Uterus (tissue), 2 donors: ENCODE data around the gene ATP2C2.
"Not testable (repeated sequence)": the region's sequence is repeated elsewhere in the genome, so short reads cannot be mapped to it uniquely, and the experiment has no call there.

ENCODE experiments used
- POLR2A ChIP-seq, 2 donors: fragments of 450-650 bp; IDR thresholded peaks; one replicate each; pipeline ENCODE4 v1.6.1; 2016; ENCODE audit warnings: antibody characterized with exemption in 2 of 2, mild to moderate bottlenecking in 1 of 2, moderate library complexity in 1 of 2
- TF ChIP-seq, protein P1 (sequence below), 4 experiments: fragments of 200-600 bp in 2 of 4; fragments of 450-650 bp in 2 of 4; sonication (generic) in 2 of 4; IDR thresholded peaks; one replicate each; pipeline ENCODE4 v1.5.1; 2016 to 2019; ENCODE audit warnings: antibody characterized with exemption in 4 of 4, mild to moderate bottlenecking in 2 of 4, moderate library complexity in 1 of 4

DNA sequence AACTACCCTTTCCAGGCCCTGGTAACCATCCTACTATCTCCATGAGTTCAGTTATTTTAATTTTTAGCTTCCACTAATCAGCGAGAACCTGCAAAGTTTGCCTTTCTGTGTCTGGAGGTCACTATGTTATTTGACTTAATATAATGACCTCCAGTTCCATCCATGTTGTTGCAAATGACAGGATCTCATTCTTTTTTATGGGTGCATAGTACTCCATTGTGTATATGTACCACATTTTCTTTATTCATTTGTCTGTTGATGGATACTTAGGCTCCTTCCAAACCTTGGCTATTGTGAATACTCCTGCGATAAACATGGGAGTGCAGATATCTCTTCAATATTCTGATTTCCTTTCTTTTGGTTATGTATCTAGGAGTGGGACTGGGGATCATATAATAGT lies 31.6 kb downstream of the ATP2C2 start:
- TF ChIP-seq, protein P1, sequence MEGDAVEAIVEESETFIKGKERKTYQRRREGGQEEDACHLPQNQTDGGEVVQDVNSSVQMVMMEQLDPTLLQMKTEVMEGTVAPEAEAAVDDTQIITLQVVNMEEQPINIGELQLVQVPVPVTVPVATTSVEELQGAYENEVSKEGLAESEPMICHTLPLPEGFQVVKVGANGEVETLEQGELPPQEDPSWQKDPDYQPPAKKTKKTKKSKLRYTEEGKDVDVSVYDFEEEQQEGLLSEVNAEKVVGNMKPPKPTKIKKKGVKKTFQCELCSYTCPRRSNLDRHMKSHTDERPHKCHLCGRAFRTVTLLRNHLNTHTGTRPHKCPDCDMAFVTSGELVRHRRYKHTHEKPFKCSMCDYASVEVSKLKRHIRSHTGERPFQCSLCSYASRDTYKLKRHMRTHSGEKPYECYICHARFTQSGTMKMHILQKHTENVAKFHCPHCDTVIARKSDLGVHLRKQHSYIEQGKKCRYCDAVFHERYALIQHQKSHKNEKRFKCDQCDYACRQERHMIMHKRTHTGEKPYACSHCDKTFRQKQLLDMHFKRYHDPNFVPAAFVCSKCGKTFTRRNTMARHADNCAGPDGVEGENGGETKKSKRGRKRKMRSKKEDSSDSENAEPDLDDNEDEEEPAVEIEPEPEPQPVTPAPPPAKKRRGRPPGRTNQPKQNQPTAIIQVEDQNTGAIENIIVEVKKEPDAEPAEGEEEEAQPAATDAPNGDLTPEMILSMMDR (IDR thresholded peaks at IDR 0.05) = not testable (repeated sequence)
- TF ChIP-seq POLR2A (IDR thresholded peaks at IDR 0.05) = not testable (repeated sequence)
